ENCODE results near the gene DENND2D.

Gene DENND2D

GRCh38 chr1:111236806-111237205 lies 36.4 kb upstream of the DENND2D start:
- ChIA-PET CTCF (interaction anchor here (0.8 kb wide), 1 partner anchor 14 kb away, joined by 3 read pairs; no protein-coding TSS in a partner anchor), POLR2A (no interaction called here)
- H3K4me3 ChIP-seq (ENCODE audit: control insufficient read depth in 1 of 7, extremely low read depth in 1 of 7, insufficient read depth in 4 of 7, low read depth in 2 of 7, low read length in 6 of 7), result no peak overlapping the region
- no peaks in the 10 kb centered on the region for H3K9me3 ChIP-seq (ENCODE audit: control extremely low read depth in 1 of 5, control insufficient read depth in 4 of 5, insufficient read depth in 2 of 5, low read depth in 1 of 5, low read length in 4 of 5)
- H3K36me3 ChIP-seq (ENCODE audit: control insufficient read depth in 4 of 4, insufficient read depth in 4 of 4, low read length in 3 of 4), result no peaks in the 10 kb centered on the region
- peaks cover 0 to 10% (median 0%) of the 10 kb centered on the region in 5 experiments for H3K27me3 ChIP-seq (replicated peaks in 2 of 5; ENCODE audit: control insufficient read depth in 4 of 5, insufficient read depth in 5 of 5, low read length in 4 of 5)
- no peaks in the 10 kb centered on the region for H3K4me1 ChIP-seq (ENCODE audit: control extremely low read depth in 1 of 4, control insufficient read depth in 4 of 4, insufficient read depth in 4 of 4, low read length in 3 of 4)
- no peak overlapping the region for H3K27ac ChIP-seq (ENCODE audit: insufficient read depth in 1 of 2, low read depth in 1 of 2, low read length in 2 of 2, poor library complexity in 1 of 2, severe bottlenecking in 2 of 2)
- 88% methylated on average over 2 of the region's 3 CpGs for WGBS (ENCODE audit: insufficient coverage)
- DNase-seq, result no peak

- no peaks in the 10 kb centered on the region for H3K36me3 ChIP-seq (ENCODE audit: control insufficient read depth in 4 of 4, insufficient read depth in 4 of 4, low read length in 3 of 4)
- no peak overlapping the region for H3K27ac ChIP-seq (ENCODE audit: insufficient read depth in 1 of 2, low read depth in 1 of 2, low read length in 2 of 2, poor library complexity in 1 of 2, severe bottlenecking in 2 of 2)
- H3K27me3 ChIP-seq (replicated peaks in 2 of 5; ENCODE audit: control insufficient read depth in 4 of 5, insufficient read depth in 5 of 5, low read length in 4 of 5), result peaks cover 0 to 10% (median 0%) of the 10 kb centered on the region in 5 experiments
- 80% methylated on average over 1 of the region's 1 CpG for WGBS (ENCODE audit: insufficient coverage)
- H3K4me3 ChIP-seq (ENCODE audit: control insufficient read depth in 1 of 7, extremely low read depth in 1 of 7, insufficient read depth in 4 of 7, low read depth in 2 of 7, low read length in 6 of 7), result no peak overlapping the region
- DNase-seq, result no peak
- ChIA-PET POLR2A (no interaction called here), CTCF (interaction anchor here (0.8 kb wide), 1 partner anchor 13 kb away, joined by 3 read pairs; no protein-coding TSS in a partner anchor)
- H3K9me3 ChIP-seq (ENCODE audit: control extremely low read depth in 1 of 5, control insufficient read depth in 4 of 5, insufficient read depth in 2 of 5, low read depth in 1 of 5, low read length in 4 of 5), result no peaks in the 10 kb centered on the region
- H3K4me1 ChIP-seq (ENCODE audit: control extremely low read depth in 1 of 4, control insufficient read depth in 4 of 4, insufficient read depth in 4 of 4, low read length in 3 of 4), result no peaks in the 10 kb centered on the region
These were observed 35.9 kb upstream of the DENND2D start for GRCh38 chr1:111236379-111236778.

- Histone ChIP-seq H3K4me1 (ENCODE audit: control extremely low read depth in 1 of 4, control insufficient read depth in 4 of 4, insufficient read depth in 4 of 4, low read length in 3 of 4) (no peaks in the 10 kb centered on the region), H3K9me3 (ENCODE audit: control extremely low read depth in 1 of 5, control insufficient read depth in 4 of 5, insufficient read depth in 2 of 5, low read depth in 1 of 5, low read length in 4 of 5) (no peaks in the 10 kb centered on the region), H3K27ac (ENCODE audit: insufficient read depth in 1 of 2, low read depth in 1 of 2, low read length in 2 of 2, poor library complexity in 1 of 2, severe bottlenecking in 2 of 2) (no peak overlapping the region), H3K27me3 (replicated peaks in 2 of 5; ENCODE audit: control insufficient read depth in 4 of 5, insufficient read depth in 5 of 5, low read length in 4 of 5) (peaks cover 0 to 10% (median 0%) of the 10 kb centered on the region in 5 experiments), H3K4me3 (ENCODE audit: control insufficient read depth in 1 of 7, extremely low read depth in 1 of 7, insufficient read depth in 4 of 7, low read depth in 2 of 7, low read length in 6 of 7) (no peak overlapping the region), H3K36me3 (ENCODE audit: control insufficient read depth in 4 of 4, insufficient read depth in 4 of 4, low read length in 3 of 4) (no peaks in the 10 kb centered on the region)
- ChIA-PET CTCF (no interaction called here), POLR2A (no interaction called here)
- DNase-seq, result no peak
- WGBS (ENCODE audit: insufficient coverage), result 81% methylated on average over 2 of the region's 3 CpGs
These were observed 34.4 kb upstream of the DENND2D start for GRCh38 chr1:111234866-111235265.

- ChIA-PET POLR2A (no interaction called here), CTCF (no interaction called here)
- H3K4me1 ChIP-seq (ENCODE audit: control extremely low read depth in 1 of 4, control insufficient read depth in 4 of 4, insufficient read depth in 4 of 4, low read length in 3 of 4), result no peaks in the 10 kb centered on the region
- H3K4me3 ChIP-seq (ENCODE audit: control insufficient read depth in 1 of 7, extremely low read depth in 1 of 7, insufficient read depth in 4 of 7, low read depth in 2 of 7, low read length in 6 of 7), result no peak overlapping the region
- no peaks in the 10 kb centered on the region for H3K36me3 ChIP-seq (ENCODE audit: control insufficient read depth in 4 of 4, insufficient read depth in 4 of 4, low read length in 3 of 4)
- no peak for DNase-seq
- no peak overlapping the region for H3K27ac ChIP-seq (ENCODE audit: insufficient read depth in 1 of 2, low read depth in 1 of 2, low read length in 2 of 2, poor library complexity in 1 of 2, severe bottlenecking in 2 of 2)
- 97% methylated on average over 4 of the region's 4 CpGs for WGBS (ENCODE audit: insufficient coverage)
- peaks cover 0 to 10% (median 0%) of the 10 kb centered on the region in 5 experiments for H3K27me3 ChIP-seq (replicated peaks in 2 of 5; ENCODE audit: control insufficient read depth in 4 of 5, insufficient read depth in 5 of 5, low read length in 4 of 5)
- no peaks in the 10 kb centered on the region for H3K9me3 ChIP-seq (ENCODE audit: control extremely low read depth in 1 of 5, control insufficient read depth in 4 of 5, insufficient read depth in 2 of 5, low read depth in 1 of 5, low read length in 4 of 5)
These were observed 33.8 kb upstream of the DENND2D start for GRCh38 chr1:111234258-111234657.

GRCh38 chr1:111232134-111232533 lies 31.7 kb upstream of the DENND2D start:
- H3K36me3 ChIP-seq (ENCODE audit: control insufficient read depth in 4 of 4, insufficient read depth in 4 of 4, low read length in 3 of 4), result no peaks in the 10 kb centered on the region
- no peaks in the 10 kb centered on the region for H3K9me3 ChIP-seq (ENCODE audit: control extremely low read depth in 1 of 5, control insufficient read depth in 4 of 5, insufficient read depth in 2 of 5, low read depth in 1 of 5, low read length in 4 of 5)
- no peak for DNase-seq
- 100% methylated on average over 1 of the region's 3 CpGs for WGBS (ENCODE audit: insufficient coverage)
- CTCF ChIA-PET, result no interaction called here
- POLR2A ChIA-PET, result no interaction called here
- no peak overlapping the region for H3K4me3 ChIP-seq (ENCODE audit: control insufficient read depth in 1 of 7, extremely low read depth in 1 of 7, insufficient read depth in 4 of 7, low read depth in 2 of 7, low read length in 6 of 7)
- no peak overlapping the region for H3K27ac ChIP-seq (ENCODE audit: insufficient read depth in 1 of 2, low read depth in 1 of 2, low read length in 2 of 2, poor library complexity in 1 of 2, severe bottlenecking in 2 of 2)
- H3K27me3 ChIP-seq (replicated peaks in 2 of 5; ENCODE audit: control insufficient read depth in 4 of 5, insufficient read depth in 5 of 5, low read length in 4 of 5), result peaks cover 0 to 10% (median 0%) of the 10 kb centered on the region in 5 experiments
- no peaks in the 10 kb centered on the region for H3K4me1 ChIP-seq (ENCODE audit: control extremely low read depth in 1 of 4, control insufficient read depth in 4 of 4, insufficient read depth in 4 of 4, low read length in 3 of 4)

- no peak overlapping the region for H3K4me3 ChIP-seq (ENCODE audit: control insufficient read depth in 1 of 7, extremely low read depth in 1 of 7, insufficient read depth in 4 of 7, low read depth in 2 of 7, low read length in 6 of 7)
- DNase-seq, result no peak
- POLR2A ChIA-PET, result no interaction called here
- no peaks in the 10 kb centered on the region for H3K27me3 ChIP-seq (replicated peaks in 2 of 5; ENCODE audit: control insufficient read depth in 4 of 5, insufficient read depth in 5 of 5, low read length in 4 of 5)
- no CpG with 5 or more reads among the region's 2 CpGs for WGBS (ENCODE audit: insufficient coverage)
- H3K9me3 ChIP-seq (ENCODE audit: control extremely low read depth in 1 of 5, control insufficient read depth in 4 of 5, insufficient read depth in 2 of 5, low read depth in 1 of 5, low read length in 4 of 5), result no peaks in the 10 kb centered on the region
- H3K4me1 ChIP-seq (ENCODE audit: control extremely low read depth in 1 of 4, control insufficient read depth in 4 of 4, insufficient read depth in 4 of 4, low read length in 3 of 4), result no peaks in the 10 kb centered on the region
- no peak overlapping the region for H3K27ac ChIP-seq (ENCODE audit: insufficient read depth in 1 of 2, low read depth in 1 of 2, low read length in 2 of 2, poor library complexity in 1 of 2, severe bottlenecking in 2 of 2)
- no peaks in the 10 kb centered on the region for H3K36me3 ChIP-seq (ENCODE audit: control insufficient read depth in 4 of 4, insufficient read depth in 4 of 4, low read length in 3 of 4)
- CTCF ChIA-PET, result interaction anchor here (1.5 kb wide), 1 partner anchor 11 kb away, joined by 5 read pairs; no protein-coding TSS in a partner anchor
These were observed 28.3 kb upstream of the DENND2D start for GRCh38 chr1:111228748-111229126.

- POLR2A ChIA-PET, result no interaction called here
- WGBS (ENCODE audit: insufficient coverage), result 57% methylated on average over 1 of the region's 6 CpGs
- H3K4me1 ChIP-seq (ENCODE audit: control extremely low read depth in 1 of 4, control insufficient read depth in 4 of 4, insufficient read depth in 4 of 4, low read length in 3 of 4), result peaks cover 0 to 3% (median under 1%) of the 10 kb centered on the region in 4 experiments
These were observed 27.7 kb upstream of the DENND2D start for GRCh38 chr1:111227851-111228747.

More at GRCh38 chr1:111227851-111228747, 27.7 kb upstream of the DENND2D start:
- Histone ChIP-seq H3K9me3 (ENCODE audit: control extremely low read depth in 1 of 5, control insufficient read depth in 4 of 5, insufficient read depth in 2 of 5, low read depth in 1 of 5, low read length in 4 of 5) (no peaks in the 10 kb centered on the region), H3K27me3 (replicated peaks in 2 of 5; ENCODE audit: control insufficient read depth in 4 of 5, insufficient read depth in 5 of 5, low read length in 4 of 5) (no peaks in the 10 kb centered on the region), H3K27ac (ENCODE audit: insufficient read depth in 1 of 2, low read depth in 1 of 2, low read length in 2 of 2, poor library complexity in 1 of 2, severe bottlenecking in 2 of 2) (no peak overlapping the region), H3K36me3 (ENCODE audit: control insufficient read depth in 4 of 4, insufficient read depth in 4 of 4, low read length in 3 of 4) (no peaks in the 10 kb centered on the region), H3K4me3 (ENCODE audit: control insufficient read depth in 1 of 7, extremely low read depth in 1 of 7, insufficient read depth in 4 of 7, low read depth in 2 of 7, low read length in 6 of 7) (no peak overlapping the region)
- no peak for DNase-seq
- CTCF ChIA-PET, result interaction anchor here (1.0 to 1.5 kb wide), 2 partner anchors 11 to 172 kb away, joined by 3 to 5 read pairs; no protein-coding TSS in a partner anchor
